RKO (cell line): Measurements from ENCODE around the gene PLCB3.
A peak's percentile ranks its signal among the peaks of the same experiment; 100 is the strongest.
"Not testable (repeated sequence)": the region's sequence is repeated elsewhere in the genome, so short reads cannot be mapped to it uniquely, and the experiment has no call there.

Experiments used
- DNase-seq: peaks from one replicate; pipeline ENCODE4 v3.0.0-alpha.2; 2016; ENCODE audit warnings: low spot score

PLCB3 gene

DNA sequence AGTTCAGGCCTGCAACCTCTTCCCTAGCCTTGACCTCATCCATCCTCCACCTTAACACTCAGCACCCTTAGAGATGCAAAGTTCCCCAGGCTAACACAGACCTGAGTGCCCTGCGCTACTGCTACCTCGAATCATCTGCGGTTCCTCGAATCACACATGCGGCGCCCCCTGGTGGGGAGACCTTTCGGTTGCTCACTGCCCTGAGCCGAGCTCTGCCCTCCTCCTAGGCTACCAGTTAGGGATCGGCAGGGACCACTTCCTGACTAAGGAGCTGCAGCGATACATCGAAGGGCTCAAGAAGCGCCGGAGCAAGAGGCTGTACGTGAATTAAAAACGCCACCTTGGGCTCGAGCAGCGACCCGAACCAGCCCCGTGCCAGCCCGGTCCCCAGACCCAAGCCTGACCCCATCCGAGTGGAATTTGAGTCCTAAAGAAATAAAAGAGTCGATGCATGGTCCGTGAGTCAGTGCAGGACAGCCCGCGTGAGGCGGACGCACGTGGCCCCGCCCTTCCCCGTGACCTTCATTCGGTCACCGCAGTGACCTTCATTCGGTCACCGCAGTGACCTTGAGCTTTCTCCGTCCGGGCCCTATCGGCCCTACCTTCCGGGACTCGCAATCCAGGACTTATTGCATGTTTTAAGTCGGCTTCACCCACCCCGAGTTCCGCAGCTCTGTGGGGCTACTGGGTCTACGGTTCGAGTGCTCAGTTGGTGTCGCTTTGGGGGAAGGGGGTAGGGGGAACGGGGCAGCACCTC is 53.2 kb downstream of the PLCB3 start:
- DNase-seq: peak; percentile 93

GRCh38 chr11:64305075-64305690 is 53.9 kb downstream of the PLCB3 start, which contains the start of gene ESRRA:
TSS of gene ESRRA (plus strand) at chr11:64305524. CDS start at chr11:64307180, 1,656 bp downstream.
- peak; percentile 96 for DNase-seq

DNA sequence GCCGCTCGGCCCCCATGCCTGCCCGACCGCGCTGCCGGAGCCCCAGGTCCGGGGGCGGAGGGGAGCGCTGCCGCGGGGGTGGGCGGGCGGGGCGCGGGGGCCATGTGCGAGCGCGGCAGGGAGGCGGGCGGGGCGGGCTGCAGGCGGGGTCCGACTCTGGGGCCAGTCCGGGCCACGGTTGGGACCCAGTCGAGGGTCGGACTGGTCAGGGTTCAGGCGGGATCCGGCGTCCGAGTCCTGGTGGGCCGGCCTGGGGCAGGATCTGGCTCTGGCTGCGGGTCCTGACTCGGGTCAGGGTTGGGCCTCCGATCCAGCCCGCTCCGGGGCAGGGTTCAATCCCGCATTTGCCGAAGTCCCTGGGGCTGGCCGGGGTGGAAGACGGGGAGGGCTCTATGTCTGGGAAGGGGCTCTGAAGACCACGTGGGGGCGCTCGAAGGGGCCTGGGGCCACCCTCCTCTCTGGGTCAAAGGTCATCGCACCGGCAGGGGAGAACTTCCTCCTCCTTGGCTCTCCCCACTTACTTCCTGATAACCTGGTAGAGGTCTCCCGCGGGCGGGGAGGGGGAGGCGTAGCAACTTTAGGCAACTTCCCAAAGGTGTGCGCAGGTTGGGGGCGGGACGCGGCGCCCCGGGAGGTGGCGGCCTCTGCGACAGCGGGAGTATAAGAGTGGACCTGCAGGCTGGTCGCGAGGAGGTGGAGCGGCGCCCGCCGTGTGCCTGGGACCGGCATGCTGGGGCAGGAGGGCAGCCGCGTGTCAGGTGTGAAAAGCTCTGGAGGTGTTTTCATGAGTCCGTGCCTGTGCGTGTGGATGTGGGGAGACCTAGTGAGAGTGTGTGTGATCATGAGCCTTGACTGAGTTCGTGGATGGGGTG is 54.6 kb downstream of the PLCB3 start:
- peak; percentile 63 for DNase-seq

DNA sequence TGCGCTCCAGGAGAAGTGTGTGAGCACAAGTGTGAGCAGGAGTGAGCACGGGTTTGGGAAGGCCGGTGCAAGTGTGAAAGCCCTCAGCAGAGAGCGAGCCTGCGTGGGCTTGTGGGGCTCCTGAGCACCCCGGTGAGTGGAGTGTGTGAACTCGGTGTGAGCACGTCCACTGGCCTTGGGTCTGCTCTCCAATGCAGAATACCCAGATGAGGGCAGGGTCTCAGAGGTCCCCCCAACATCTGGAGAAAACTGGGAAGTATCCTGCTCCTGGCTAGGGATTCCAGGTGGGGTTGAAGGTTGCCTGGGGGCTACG is 55.2 kb downstream of the PLCB3 start:
- DNase-seq: no peak

DNA sequence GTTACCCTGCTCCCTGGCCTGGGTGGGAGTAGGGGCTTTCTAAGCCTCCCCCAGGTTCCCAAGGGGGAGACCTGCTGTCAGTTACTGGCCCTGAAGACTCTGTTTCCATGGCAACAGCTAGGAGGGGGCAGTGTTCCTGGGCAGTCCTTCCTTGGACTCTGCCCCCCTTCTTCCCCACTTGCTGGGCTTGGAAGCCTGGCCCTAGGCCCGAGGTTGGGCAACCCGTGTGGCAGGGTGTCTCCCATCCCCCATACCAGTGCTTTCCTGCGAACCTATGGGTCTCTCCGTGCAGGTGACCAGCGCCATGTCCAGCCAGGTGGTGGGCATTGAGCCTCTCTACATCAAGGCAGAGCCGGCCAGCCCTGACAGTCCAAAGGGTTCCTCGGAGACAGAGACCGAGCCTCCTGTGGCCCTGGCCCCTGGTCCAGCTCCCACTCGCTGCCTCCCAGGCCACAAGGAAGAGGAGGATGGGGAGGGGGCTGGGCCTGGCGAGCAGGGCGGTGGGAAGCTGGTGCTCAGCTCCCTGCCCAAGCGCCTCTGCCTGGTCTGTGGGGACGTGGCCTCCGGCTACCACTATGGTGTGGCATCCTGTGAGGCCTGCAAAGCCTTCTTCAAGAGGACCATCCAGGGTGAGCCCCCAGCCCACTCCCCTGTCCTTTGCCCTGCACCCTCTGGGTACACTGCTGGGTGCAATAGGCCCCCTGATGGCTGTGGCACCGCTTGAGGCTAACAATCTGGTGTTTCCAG is 55.7 kb downstream of the PLCB3 start:
- DNase-seq: peak; percentile 57

DNA sequence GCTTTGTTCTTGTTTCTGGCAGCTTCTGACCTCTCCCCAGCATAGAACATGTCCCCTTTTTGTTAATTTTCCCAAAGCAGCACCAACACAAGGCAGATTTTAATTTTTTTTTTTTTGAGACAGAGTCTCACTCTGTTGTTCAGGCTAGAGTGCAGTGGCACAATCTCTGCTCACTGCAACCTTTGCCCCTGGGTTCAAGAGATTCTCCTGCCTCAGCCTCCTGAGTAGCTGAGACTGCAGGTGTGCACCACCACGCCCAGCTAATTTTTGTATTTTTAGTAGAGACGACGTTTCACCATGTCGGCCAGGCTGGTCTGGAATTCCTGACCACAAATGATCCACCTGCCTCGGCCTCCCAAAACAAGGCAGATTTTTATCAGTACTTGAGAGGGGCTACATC is 56.5 kb downstream of the PLCB3 start:
- not testable (repeated sequence) for DNase-seq

- DNase-seq: no peak
Observed at GRCh38 chr11:64312947-64313346, 61.6 kb downstream of the PLCB3 start.

- DNase-seq: no peak
Observed at GRCh38 chr11:64313491-64314145, 62.3 kb downstream of the PLCB3 start.

DNA sequence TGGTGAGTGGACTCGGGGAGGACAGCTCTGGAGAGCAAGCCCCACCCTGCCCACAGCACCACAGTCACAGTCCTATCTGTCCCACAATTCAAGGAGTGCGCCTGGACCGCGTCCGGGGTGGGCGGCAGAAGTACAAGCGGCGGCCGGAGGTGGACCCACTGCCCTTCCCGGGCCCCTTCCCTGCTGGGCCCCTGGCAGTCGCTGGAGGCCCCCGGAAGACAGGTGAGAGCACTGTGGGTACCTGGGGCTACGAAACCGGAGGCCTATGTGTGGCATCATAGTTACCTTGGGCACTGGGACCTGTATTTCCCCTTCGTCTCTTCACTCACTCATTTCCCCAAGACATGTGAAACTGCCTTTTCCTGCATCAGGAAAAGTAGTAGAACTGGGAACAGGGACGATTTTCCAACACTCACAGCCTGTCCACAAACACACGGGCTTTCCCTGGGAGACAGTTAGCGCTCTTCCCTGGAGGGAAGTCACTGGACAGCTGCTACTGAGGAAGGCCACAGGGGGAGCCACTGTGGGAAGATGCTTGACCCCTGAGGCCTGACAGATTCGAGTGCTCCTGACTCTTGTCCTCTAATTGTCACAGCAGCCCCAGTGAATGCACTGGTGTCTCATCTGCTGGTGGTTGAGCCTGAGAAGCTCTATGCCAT is 62.9 kb downstream of the PLCB3 start:
- peak; percentile 45 for DNase-seq

- DNase-seq: no peak
Observed at GRCh38 chr11:64314805-64315561, 63.7 kb downstream of the PLCB3 start.

GRCh38 chr11:64315667-64316526 is 64.6 kb downstream of the PLCB3 start:
- not testable (repeated sequence) for DNase-seq

GRCh38 chr11:64316672-64317324 is 65.5 kb downstream of the PLCB3 start:
- DNase-seq: peak; percentile 62

DNA sequence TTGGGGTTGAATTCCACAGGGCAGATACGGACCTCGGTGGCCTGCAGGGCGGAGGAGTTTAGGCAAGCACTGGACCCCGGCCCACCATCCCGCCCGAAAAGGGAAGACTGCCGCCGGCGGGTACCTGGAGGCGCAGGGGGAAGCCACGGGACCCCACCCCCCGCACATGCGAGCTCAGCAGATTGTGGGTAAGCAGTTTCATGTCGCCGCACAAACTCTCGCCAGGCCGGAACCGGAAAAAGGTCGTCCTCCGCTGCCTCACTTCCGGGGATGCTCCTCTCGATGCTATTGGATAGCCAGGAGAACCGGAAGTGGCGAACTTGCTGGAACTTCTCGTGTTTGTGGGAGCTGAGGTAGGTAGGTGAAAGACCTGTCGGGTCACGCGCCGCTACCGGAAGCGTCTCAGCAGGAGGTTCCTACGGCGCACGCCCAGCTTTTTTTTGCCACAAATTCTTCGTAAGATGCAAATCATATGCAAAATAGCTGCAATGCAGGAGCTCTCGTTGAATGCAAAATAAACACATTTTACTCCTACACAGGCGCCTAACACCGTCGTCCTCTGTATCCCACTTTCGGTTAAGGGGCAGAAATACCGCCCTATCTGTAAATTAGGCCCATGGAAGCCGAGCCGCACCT is 66.1 kb downstream of the PLCB3 start, which contains the start of gene TRMT112:
TRMT112 (minus strand) TSS at position 235 of the 636 bp plus-strand sequence; CDS start at position 202, 33 bp downstream.
- peak; percentile 98 for DNase-seq

DNA sequence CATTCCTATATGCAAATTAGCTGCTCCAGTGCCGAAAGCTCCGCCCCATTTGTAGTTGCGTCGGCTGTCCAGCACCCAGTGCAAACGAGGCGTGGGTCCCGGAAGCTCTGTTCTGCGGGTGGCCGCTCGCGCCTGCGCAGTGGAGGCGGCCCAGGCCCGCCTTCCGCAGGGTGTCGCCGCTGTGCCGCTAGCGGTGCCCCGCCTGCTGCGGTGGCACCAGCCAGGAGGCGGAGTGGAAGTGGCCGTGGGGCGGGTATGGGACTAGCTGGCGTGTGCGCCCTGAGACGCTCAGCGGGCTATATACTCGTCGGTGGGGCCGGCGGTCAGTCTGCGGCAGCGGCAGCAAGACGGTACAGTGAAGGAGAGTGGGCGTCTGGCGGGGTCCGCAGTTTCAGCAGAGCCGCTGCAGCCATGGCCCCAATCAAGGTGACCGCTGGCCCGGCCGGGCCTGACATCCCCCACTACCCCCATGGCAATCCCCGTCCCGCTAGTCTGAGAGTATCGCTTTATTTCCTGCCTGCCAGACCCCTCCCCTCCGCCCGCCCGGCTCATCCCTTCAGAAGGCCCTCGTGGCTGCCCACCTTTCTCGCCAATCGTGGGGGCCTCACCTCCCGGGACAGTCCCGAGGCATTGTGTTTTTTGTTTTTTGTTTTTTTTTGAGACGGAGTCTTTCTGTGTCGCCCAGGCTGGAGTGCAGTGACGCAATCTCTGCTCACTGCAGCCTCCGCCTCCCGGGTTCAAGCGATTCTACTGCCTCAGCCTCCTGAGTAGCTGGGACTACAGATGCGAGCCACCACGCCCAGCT is 66.8 kb downstream of the PLCB3 start, which contains the start of gene PRDX5:
PRDX5 (plus strand) TSS at position 161 of the 805 bp plus-strand sequence; CDS start at position 256, 95 bp downstream.
- DNase-seq: peak; percentile 97
